Measurements from ENCODE around the gene FDXR.

Gene FDXR

GRCh38 chr17:74856112-74856511 lies 16.7 kb downstream of the FDXR start:
- Histone ChIP-seq H3K27ac (ENCODE audit: poor library complexity, severe bottlenecking) (no peak overlapping the region), H3K9me3 (ENCODE audit: severe bottlenecking) (no peaks in the 10 kb centered on the region), H3K27me3 (ENCODE audit: insufficient read depth, poor library complexity, severe bottlenecking) (peaks cover 88% of the 10 kb centered on the region), H3K36me3 (ENCODE audit: low read depth) (no peaks in the 10 kb centered on the region), H3K4me3 (ENCODE audit: severe bottlenecking) (no peak overlapping the region), H3K4me1 (ENCODE audit: insufficient read depth, poor library complexity, severe bottlenecking) (no peaks in the 10 kb centered on the region)
- ATAC-seq (ENCODE audit: low read depth): no peak
- DNase-seq (ENCODE audit: low spot score): no peak
- no peak for TF ChIP-seq CTCF (IDR thresholded peaks at IDR 0.05; ENCODE audit: poor library complexity, severe bottlenecking)

- Histone ChIP-seq H3K36me3 (ENCODE audit: low read depth) (no peaks in the 10 kb centered on the region), H3K9me3 (ENCODE audit: severe bottlenecking) (no peaks in the 10 kb centered on the region), H3K27ac (ENCODE audit: poor library complexity, severe bottlenecking) (no peak overlapping the region), H3K4me3 (ENCODE audit: severe bottlenecking) (no peak overlapping the region), H3K4me1 (ENCODE audit: insufficient read depth, poor library complexity, severe bottlenecking) (no peaks in the 10 kb centered on the region), H3K27me3 (ENCODE audit: insufficient read depth, poor library complexity, severe bottlenecking) (peaks cover 87% of the 10 kb centered on the region)
- DNase-seq (ENCODE audit: low spot score) (no peak), ATAC-seq (ENCODE audit: low read depth) (no peak)
- no peak for TF ChIP-seq CTCF (IDR thresholded peaks at IDR 0.05; ENCODE audit: poor library complexity, severe bottlenecking)
Observed at GRCh38 chr17:74855323-74855722, 17.5 kb downstream of the FDXR start.

- Histone ChIP-seq H3K27ac (ENCODE audit: poor library complexity, severe bottlenecking) (no peak overlapping the region), H3K4me3 (ENCODE audit: severe bottlenecking) (no peak overlapping the region), H3K9me3 (ENCODE audit: severe bottlenecking) (no peaks in the 10 kb centered on the region), H3K27me3 (ENCODE audit: insufficient read depth, poor library complexity, severe bottlenecking) (peaks cover 82% of the 10 kb centered on the region), H3K36me3 (ENCODE audit: low read depth) (no peaks in the 10 kb centered on the region), H3K4me1 (ENCODE audit: insufficient read depth, poor library complexity, severe bottlenecking) (no peaks in the 10 kb centered on the region)
- no peak for DNase-seq (ENCODE audit: low spot score)
- no peak for ATAC-seq (ENCODE audit: low read depth)
- TF ChIP-seq CTCF (IDR thresholded peaks at IDR 0.05; ENCODE audit: poor library complexity, severe bottlenecking): no peak
Observed at GRCh38 chr17:74854792-74855191, 18.0 kb downstream of the FDXR start.

GRCh38 chr17:74853669-74854068 lies 19.1 kb downstream of the FDXR start:
- Histone ChIP-seq H3K27me3 (ENCODE audit: insufficient read depth, poor library complexity, severe bottlenecking) (peaks cover 72% of the 10 kb centered on the region), H3K4me1 (ENCODE audit: insufficient read depth, poor library complexity, severe bottlenecking) (no peaks in the 10 kb centered on the region), H3K36me3 (ENCODE audit: low read depth) (no peaks in the 10 kb centered on the region), H3K9me3 (ENCODE audit: severe bottlenecking) (no peaks in the 10 kb centered on the region), H3K4me3 (ENCODE audit: severe bottlenecking) (no peak overlapping the region), H3K27ac (ENCODE audit: poor library complexity, severe bottlenecking) (no peak overlapping the region)
- no peak for ATAC-seq (ENCODE audit: low read depth)
- no peak for DNase-seq (ENCODE audit: low spot score)
- TF ChIP-seq CTCF (IDR thresholded peaks at IDR 0.05; ENCODE audit: poor library complexity, severe bottlenecking): no peak

- H3K4me3 ChIP-seq (ENCODE audit: severe bottlenecking): no peak overlapping the region
- peaks cover 70% of the 10 kb centered on the region for H3K27me3 ChIP-seq (ENCODE audit: insufficient read depth, poor library complexity, severe bottlenecking)
- ATAC-seq (ENCODE audit: low read depth) (no peak), DNase-seq (ENCODE audit: low spot score) (no peak)
- no peaks in the 10 kb centered on the region for H3K36me3 ChIP-seq (ENCODE audit: low read depth)
- no peak for TF ChIP-seq CTCF (IDR thresholded peaks at IDR 0.05; ENCODE audit: poor library complexity, severe bottlenecking)
- no peaks in the 10 kb centered on the region for H3K9me3 ChIP-seq (ENCODE audit: severe bottlenecking)
- H3K4me1 ChIP-seq (ENCODE audit: insufficient read depth, poor library complexity, severe bottlenecking): no peaks in the 10 kb centered on the region
- H3K27ac ChIP-seq (ENCODE audit: poor library complexity, severe bottlenecking): no peak overlapping the region
Observed at GRCh38 chr17:74853048-74853397, 19.8 kb downstream of the FDXR start.
